Measurements from ENCODE around the gene COL4A2. TPM values are rescaled to one million over a fixed set of nuclear protein-coding genes. Genes with fewer than 3 reads are reported as not detected.
"Not testable (repeated sequence)": the region's sequence is repeated elsewhere in the genome, so short reads cannot be mapped to it uniquely, and the experiment has no call there.

Gene COL4A2
- total RNA-seq, 1 donor from 2014 or later: 7.6 TPM

DNA sequence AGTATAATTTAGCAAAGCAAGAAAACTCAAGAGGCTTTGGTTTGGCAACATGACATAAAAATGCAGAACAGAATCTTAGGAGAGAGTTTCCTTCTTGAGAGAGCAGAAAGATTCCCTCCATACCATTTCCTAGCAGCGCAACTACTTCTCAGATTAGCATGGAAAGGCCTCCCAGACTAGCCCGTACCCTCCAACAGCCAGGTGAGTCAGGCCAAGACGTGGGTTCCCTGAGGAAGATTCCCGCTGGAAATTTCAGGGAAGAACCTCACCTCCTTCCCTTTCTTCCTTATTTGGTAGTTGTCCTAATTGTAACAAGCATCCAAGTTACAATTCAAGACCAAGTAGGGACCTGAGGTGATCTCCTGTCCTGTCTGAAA is 12.3 kb downstream of the COL4A2 start:
- TF ChIP-seq, protein P1, sequence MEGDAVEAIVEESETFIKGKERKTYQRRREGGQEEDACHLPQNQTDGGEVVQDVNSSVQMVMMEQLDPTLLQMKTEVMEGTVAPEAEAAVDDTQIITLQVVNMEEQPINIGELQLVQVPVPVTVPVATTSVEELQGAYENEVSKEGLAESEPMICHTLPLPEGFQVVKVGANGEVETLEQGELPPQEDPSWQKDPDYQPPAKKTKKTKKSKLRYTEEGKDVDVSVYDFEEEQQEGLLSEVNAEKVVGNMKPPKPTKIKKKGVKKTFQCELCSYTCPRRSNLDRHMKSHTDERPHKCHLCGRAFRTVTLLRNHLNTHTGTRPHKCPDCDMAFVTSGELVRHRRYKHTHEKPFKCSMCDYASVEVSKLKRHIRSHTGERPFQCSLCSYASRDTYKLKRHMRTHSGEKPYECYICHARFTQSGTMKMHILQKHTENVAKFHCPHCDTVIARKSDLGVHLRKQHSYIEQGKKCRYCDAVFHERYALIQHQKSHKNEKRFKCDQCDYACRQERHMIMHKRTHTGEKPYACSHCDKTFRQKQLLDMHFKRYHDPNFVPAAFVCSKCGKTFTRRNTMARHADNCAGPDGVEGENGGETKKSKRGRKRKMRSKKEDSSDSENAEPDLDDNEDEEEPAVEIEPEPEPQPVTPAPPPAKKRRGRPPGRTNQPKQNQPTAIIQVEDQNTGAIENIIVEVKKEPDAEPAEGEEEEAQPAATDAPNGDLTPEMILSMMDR (IDR thresholded peaks at IDR 0.05; ENCODE audit: insufficient read depth, low read length, severe bottlenecking): no peak
- no peak overlapping the region for H3K4me3 ChIP-seq (ENCODE audit: low read depth, low read length)
- FAIRE-seq (no peak), DNase-seq (ENCODE audit: low read depth) (no peak)
- no peaks in the 10 kb centered on the region for H3K36me3 ChIP-seq (ENCODE audit: control insufficient read depth, insufficient read depth, low read length)
- H3K27me3 ChIP-seq (ENCODE audit: control insufficient read depth, insufficient read depth, low read length): no peaks in the 10 kb centered on the region

DNA sequence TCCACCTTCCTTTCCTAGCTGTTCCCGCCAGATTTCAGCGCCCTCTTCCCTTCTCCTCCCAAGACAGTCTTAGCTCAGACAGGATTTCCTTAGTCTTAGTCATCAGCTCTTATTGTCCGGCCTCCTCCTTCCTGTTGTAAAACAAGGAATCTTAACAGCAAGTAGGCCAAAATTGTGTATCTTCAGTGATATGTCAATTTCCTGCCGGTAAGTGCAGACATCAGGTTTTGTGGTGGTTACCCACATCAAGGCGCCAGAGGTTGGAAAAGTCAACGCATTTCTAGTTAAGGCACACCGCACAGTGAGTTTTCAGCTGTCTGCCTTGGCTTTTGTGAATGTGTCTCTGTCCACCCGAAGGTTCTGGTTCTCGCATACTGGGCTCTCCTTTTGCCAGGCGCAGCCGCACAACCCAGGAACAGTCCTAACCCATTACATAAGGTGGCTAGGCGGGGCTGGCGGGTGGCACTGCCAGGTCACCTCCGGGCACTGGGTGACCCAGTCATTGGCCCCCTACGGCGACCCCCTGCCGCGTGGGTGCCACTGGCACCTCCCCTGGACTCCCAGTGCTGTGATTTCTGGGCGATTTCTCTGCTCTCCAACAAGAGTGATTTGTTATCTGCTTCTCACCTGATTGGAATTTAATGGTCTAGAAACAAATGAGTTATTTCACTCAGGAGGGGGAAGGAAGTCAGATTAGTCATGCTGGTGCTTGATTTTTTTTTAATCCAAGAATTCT is 12.9 kb downstream of the COL4A2 start:
- H3K36me3 ChIP-seq (ENCODE audit: control insufficient read depth, insufficient read depth, low read length): no peaks in the 10 kb centered on the region
- TF ChIP-seq, protein P1 (IDR thresholded peaks at IDR 0.05; ENCODE audit: insufficient read depth, low read length, severe bottlenecking): no peak
- no peak overlapping the region for H3K4me3 ChIP-seq (ENCODE audit: low read depth, low read length)
- no peak for FAIRE-seq
- H3K27me3 ChIP-seq (ENCODE audit: control insufficient read depth, insufficient read depth, low read length): no peaks in the 10 kb centered on the region
- peak; percentile 92 for DNase-seq (ENCODE audit: low read depth)

DNA sequence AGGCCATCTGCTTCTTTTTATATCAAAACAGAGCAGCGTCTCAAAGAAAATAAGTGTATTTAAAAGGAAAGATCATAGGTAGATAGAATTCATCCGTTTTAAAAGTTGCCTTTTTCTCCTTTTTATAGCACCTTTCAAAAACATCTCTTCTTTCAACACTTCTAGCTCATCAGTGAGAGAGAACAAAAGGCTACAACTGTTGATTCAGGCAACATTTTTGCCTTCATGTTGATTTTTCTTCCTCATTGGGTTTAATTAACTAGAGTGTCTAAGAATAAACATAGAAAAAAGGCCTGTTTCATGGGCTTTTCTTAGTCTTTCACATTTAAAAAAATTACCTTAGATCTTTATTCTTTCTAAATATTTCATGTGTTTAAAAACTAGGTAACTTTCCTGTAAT is 13.6 kb downstream of the COL4A2 start:
- no peak for DNase-seq (ENCODE audit: low read depth)

DNA sequence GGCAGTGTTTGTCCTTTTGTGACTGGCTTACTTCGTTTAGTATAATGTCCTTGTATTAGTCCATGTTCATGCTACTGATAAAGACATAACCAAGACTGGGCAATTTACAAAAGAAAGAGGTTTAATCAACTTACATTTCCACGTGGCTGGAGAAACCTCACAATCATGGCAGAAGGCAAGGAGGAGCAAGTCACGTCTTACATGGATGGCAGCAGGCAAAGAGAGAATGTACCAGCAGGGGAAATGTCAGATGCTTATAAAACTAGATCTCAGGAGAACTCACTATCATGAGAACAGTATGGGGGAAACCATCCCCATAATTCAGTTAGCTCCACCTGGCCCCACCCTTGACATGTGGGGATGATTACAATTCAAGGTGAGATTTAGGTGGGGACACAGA is 14.5 kb downstream of the COL4A2 start:
- FAIRE-seq; H3K36me3 ChIP-seq (ENCODE audit: control insufficient read depth, insufficient read depth, low read length); DNase-seq (ENCODE audit: low read depth): not testable (repeated sequence)

More for the DNA sequence above, 13.6 kb downstream of the COL4A2 start:
- no peaks in the 10 kb centered on the region for H3K27me3 ChIP-seq (ENCODE audit: control insufficient read depth, insufficient read depth, low read length)
- TF ChIP-seq, protein P1 (IDR thresholded peaks at IDR 0.05; ENCODE audit: insufficient read depth, low read length, severe bottlenecking): no peak
- H3K4me3 ChIP-seq (ENCODE audit: low read depth, low read length): no peak overlapping the region
- H3K36me3 ChIP-seq (ENCODE audit: control insufficient read depth, insufficient read depth, low read length): no peaks in the 10 kb centered on the region
- no peak for FAIRE-seq

DNA sequence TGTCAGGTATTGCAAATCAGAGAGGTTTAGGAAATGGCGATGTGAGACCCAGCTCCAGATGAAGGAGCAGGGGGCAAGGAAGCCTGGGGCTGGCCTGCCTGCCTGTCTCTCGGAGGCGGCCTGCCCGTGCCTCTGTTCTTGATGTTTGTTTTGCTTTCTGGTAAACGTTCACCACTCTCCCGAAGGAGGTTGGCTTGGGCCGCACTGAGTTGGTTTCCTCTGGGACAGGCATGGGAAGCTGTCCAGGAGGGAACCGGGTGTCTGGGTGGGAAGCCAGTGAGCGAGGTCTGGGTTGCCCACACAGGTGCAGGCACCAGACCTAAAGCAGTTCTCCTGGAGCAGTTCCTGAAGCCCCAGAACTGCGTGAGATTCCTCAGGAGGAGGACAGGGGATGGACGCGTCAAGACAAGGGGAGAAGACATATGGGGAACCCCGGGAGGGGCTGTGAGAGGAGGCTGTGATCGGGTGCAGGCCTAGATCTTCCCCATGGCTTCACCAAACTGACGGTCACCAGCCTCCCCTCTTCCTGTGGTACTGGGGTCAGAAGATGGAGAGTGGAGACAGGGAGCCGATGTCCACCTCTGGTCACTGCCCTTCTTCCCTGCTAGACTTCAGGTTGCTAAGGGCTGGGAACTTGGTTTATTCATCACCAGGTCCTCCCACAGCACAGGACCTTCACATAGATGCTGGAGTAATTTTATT is 15.2 kb downstream of the COL4A2 start:
- Histone ChIP-seq H3K4me3 (ENCODE audit: low read depth, low read length) (no peak overlapping the region), H3K36me3 (ENCODE audit: control insufficient read depth, insufficient read depth, low read length) (no peaks in the 10 kb centered on the region), H3K27me3 (ENCODE audit: control insufficient read depth, insufficient read depth, low read length) (no peaks in the 10 kb centered on the region)
- no peak for DNase-seq (ENCODE audit: low read depth)
- no peak for FAIRE-seq
- TF ChIP-seq, protein P1 (IDR thresholded peaks at IDR 0.05; ENCODE audit: insufficient read depth, low read length, severe bottlenecking): no peak

More for the DNA sequence above, 14.5 kb downstream of the COL4A2 start:
- not testable (repeated sequence) for H3K27me3 ChIP-seq (ENCODE audit: control insufficient read depth, insufficient read depth, low read length); H3K4me3 ChIP-seq (ENCODE audit: low read depth, low read length)

DNA sequence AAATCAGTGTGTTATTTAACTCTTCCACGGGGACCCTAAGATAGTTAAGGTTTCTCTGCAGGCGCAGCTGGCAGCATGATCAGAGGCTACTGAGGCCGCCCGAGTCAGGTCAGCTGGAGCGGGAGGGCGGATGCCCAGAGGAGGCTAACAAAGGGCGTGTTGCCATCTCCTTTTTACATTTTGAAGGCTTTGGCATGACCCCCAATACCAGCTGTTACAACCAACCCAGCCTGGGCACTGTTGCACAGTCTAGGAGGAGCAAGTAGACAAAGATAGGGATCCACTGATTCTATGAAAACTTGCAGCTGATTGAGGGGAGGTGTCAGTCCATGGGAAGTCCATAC is 15.7 kb downstream of the COL4A2 start:
- no peak for DNase-seq (ENCODE audit: low read depth)
- Histone ChIP-seq H3K36me3 (ENCODE audit: control insufficient read depth, insufficient read depth, low read length) (no peaks in the 10 kb centered on the region), H3K4me3 (ENCODE audit: low read depth, low read length) (no peak overlapping the region), H3K27me3 (ENCODE audit: control insufficient read depth, insufficient read depth, low read length) (no peaks in the 10 kb centered on the region)
- no peak for FAIRE-seq
- TF ChIP-seq, protein P1 (IDR thresholded peaks at IDR 0.05; ENCODE audit: insufficient read depth, low read length, severe bottlenecking): no peak
